HG02610 (cell line): ENCODE data around the gene PHOSPHO1.
"Not testable (repeated sequence)": the region's sequence is repeated elsewhere in the genome, so short reads cannot be mapped to it uniquely, and the experiment has no call there.

Experiments
- ATAC-seq: cut with Tn5 transposase; IDR thresholded peaks from one replicate; pipeline ENCODE4 v1.9.1; 2021; ENCODE audit warnings: mild to moderate bottlenecking, moderate library complexity; ENCODE audit not compliant: unreplicated experiment

Gene PHOSPHO1

DNA sequence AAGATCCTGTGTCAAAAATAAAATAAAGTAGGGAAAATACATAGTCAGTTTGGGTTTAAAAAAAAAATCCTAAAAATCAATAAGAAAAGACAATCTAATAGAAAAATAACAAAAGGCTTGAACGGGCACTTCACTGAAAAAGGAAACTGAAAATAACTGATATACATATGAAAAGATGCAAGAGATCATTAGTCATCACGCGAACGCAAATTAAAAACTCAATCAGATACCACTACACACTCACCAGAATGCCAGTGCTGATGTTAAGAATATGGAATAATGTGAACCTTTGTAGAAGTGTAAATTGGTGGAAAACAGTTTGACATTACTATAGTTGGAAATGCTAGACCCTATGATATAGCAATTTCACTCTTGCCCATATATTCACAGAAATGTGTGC, 34.8 kb downstream of the PHOSPHO1 start:
- ATAC-seq: no peak

- no peak for ATAC-seq
Observed at GRCh38 chr17:49194297-49194607, 36.3 kb downstream of the PHOSPHO1 start.

DNA sequence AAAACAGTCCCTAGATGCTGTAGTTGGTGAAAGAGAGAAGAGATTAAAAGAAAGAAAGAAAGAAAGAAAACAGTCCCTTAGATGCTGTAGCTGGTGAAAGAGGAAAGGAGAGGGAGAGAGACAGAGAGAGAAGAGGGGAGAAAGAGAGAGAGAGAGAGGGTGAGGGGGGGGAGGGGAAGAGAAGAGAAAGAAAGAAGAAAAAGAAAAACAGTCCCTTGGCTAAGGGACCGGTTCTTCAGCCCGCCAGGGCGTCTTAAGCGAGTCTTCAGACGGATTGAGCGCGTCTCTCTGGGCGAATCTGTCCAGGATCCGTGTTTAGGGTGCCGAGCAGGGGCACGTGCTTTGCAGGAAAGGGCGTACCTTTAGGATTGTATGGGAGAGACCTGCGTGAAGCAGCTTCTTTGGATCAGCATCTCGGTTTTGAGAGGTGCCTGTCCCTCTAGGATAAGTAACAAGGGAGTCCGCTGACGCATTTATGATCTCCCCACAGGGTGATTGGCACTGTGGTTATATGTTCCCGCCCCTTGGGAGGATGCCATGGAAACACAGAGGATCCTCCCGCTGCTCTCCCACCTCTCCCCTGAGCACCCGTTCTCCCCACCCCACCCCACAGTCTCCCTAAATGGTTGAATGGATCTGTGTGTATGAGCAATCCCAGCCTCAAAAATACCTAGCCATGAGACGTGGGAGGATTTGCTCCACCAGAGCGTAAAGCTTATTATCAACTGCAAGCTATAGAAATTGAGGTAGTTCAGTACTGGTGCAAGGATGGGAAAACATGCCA, 36.9 kb downstream of the PHOSPHO1 start:
- peak; percentile 22 for ATAC-seq

GRCh38 chr17:49191917-49192741, 38.5 kb downstream of the PHOSPHO1 start:
- peak; percentile 55 for ATAC-seq

GRCh38 chr17:49191409-49191916, 39.1 kb downstream of the PHOSPHO1 start:
- ATAC-seq: peak; percentile 8

- ATAC-seq: no peak
Observed at GRCh38 chr17:49190932-49191331, 39.7 kb downstream of the PHOSPHO1 start.

DNA sequence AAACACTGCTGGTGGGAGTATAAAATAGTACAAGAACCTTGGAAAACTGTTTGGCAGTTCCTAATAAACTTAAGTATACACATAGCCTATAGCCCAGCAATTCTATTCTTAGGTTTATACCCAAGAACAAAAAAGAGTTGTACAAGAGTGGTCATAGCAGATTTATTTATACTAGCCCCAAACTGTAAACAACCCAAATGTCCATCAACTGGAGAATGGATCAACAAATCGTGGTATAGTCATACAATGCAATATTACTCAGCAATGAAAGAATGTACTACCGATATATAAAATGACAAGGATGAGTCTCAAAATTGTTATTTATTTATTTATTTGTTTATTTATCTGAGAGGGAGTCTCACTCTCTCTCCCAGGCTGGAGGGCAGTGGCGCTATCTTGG, 43.3 kb downstream of the PHOSPHO1 start:
- no peak for ATAC-seq

GRCh38 chr17:49185381-49185780, 45.2 kb downstream of the PHOSPHO1 start:
- not testable (repeated sequence) for ATAC-seq

DNA sequence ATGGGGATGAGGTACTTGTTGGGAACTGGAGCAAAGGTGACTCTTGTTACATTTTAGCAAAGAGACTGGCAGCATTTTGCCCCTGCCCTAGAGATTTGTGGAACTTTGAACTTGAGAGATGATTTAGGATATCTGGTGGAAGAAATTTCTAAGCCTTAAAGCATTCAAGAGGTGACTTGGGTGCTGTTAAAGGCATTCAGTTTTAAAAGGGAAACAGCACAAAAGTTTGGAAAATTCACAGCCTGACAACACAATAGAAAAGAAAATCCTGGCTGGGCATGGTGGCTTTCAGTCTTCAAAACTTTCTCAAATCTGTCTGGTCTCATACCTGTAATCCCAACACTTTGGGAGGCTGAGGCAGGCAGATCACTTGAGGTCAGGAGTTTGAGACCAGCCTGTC, 46.1 kb downstream of the PHOSPHO1 start:
- not testable (repeated sequence) for ATAC-seq

- no peak for ATAC-seq
Observed at GRCh38 chr17:49183801-49184200, 46.8 kb downstream of the PHOSPHO1 start.

DNA sequence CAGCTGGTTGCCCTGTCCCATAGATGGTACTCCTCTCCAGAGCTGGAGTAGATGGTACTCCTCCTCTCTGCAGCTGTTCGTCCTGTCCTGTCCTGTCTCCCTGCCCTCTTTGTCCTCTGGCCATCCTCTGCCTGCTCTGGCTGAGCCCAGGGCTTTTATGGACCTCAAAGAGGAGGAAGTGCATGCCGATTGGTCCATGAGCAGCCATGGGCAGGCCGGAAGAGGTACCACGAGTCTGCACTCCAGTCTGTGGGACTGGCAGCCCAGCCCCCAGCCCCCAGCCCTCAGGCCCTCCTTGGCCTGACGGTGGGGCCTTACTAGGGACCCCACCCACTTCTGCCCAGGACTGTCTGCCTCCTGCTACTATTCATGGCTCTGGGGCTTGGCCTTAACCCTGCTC, 47.2 kb downstream of the PHOSPHO1 start:
- no peak for ATAC-seq

GRCh38 chr17:49180998-49181635, 49.5 kb downstream of the PHOSPHO1 start:
- ATAC-seq: no peak

GRCh38 chr17:49180303-49180702, 50.3 kb downstream of the PHOSPHO1 start:
- no peak for ATAC-seq

DNA sequence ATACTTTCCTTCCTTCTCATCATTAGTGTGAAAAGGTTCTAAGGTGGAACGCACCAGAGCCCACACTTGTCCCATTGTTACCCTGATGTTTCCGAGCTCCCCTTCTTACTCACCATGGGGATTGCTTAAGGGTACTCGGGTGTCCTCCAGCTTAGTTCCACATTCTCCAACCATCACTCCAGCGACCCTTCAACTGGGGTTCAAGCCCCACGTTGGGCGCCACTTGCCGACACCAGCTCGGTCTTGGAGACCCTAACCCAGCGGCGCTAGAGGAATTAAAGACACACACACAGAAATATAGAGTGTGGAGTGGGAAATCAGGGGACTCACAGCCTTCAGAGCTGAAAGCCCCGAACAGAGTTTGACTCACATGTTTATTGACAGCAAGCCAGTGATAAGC, 54.6 kb downstream of the PHOSPHO1 start:
- ATAC-seq: not testable (repeated sequence)
